ENCODE results near the gene COX4I2. TPM values are rescaled to one million over a fixed set of nuclear protein-coding genes. Genes with fewer than 3 reads are reported as not detected.

The COX4I2 gene
- total RNA-seq, 4 donors from 2014 or later = 2.1 to 14.2 (median 7.1) TPM

DNA sequence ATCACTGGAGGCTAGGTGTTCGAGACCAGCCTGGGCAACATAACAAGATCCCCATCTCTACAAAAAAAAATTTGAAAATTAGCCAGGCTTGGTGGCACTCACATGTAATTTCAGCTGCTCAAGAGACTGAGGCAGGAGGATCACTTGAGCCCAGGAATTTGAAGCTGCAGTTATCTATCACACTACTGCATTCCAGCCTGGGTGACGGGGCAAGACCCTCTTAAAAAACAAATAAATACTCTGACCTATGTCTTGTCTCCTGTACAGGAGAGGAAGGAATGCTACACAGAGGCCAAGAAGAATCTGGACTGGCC is 25.8 kb downstream of the COX4I2 start:
- no peaks in the 10 kb centered on the region for H3K9me3 ChIP-seq
- WGBS = 89% methylated on average over 2 of the region's 2 CpGs
- TF ChIP-seq, protein P1, sequence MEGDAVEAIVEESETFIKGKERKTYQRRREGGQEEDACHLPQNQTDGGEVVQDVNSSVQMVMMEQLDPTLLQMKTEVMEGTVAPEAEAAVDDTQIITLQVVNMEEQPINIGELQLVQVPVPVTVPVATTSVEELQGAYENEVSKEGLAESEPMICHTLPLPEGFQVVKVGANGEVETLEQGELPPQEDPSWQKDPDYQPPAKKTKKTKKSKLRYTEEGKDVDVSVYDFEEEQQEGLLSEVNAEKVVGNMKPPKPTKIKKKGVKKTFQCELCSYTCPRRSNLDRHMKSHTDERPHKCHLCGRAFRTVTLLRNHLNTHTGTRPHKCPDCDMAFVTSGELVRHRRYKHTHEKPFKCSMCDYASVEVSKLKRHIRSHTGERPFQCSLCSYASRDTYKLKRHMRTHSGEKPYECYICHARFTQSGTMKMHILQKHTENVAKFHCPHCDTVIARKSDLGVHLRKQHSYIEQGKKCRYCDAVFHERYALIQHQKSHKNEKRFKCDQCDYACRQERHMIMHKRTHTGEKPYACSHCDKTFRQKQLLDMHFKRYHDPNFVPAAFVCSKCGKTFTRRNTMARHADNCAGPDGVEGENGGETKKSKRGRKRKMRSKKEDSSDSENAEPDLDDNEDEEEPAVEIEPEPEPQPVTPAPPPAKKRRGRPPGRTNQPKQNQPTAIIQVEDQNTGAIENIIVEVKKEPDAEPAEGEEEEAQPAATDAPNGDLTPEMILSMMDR (IDR thresholded peaks at IDR 0.05) = no peak
- TF ChIP-seq EP300 (IDR thresholded peaks at IDR 0.05) (no peak), POLR2AphosphoS5 (IDR thresholded peaks at IDR 0.05) (no peak), POLR2A (IDR thresholded peaks at IDR 0.05; ENCODE audit: low read depth) (no peak)
- peaks cover 22 to 32% (median 28%) of the 10 kb centered on the region in 4 donors for H3K36me3 ChIP-seq
- peaks cover 60 to 69% (median 67%) of the 10 kb centered on the region in 4 donors for H3K4me1 ChIP-seq
- no peaks in the 10 kb centered on the region for H3K27me3 ChIP-seq
- peak overlapping the region; percentile 56 to 87 (median 68) for H3K27ac ChIP-seq (replicated peaks in 1 of 4)
- no peak overlapping the region for H3K4me3 ChIP-seq
- intact Hi-C loops (cut with DNase I) = no loop called here
- DNase-seq (ENCODE audit: extremely low spot score) = no peak

DNA sequence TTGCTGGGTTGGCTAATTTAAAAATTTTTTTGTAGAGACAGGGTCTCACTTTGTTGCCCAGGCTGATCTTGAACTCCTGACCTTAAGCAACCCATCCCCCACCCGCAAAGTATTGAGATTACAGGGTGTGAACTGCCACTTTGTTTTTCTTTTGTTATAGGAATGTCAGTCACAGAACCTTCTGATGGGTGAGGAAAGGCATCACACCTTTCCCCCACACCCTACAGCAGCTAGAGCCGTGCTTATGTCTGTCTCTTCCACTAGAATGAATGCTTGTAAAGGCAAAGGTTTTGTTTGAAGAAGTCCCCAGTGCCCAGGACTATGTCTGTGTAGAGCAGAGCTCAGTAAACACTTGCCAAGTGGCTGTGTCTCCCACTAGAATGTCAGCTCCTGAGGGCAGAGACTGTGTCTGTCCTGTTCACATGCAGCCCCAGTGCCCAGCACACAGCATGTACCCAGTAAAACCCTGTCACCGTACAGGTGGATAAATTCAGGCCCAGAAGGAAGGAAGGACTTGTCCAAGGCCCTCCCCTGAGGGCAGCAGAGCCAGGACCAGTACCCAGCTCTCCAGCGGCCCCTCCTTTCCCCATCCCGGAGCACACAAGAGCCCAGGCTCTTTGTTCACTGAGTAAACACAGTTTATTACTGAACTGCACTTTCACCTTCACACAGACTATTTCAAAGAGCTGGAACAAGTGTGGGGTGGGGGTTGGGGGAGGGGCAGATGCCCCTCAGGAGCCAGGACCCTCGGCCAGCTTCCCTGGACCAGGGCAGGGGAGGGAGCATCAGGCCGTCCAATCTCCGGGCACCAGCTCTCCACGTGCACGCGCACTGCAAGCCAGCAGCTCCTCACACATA is 26.4 kb downstream of the COX4I2 start:
- 52% methylated on average over 11 of the region's 11 CpGs for WGBS
- intact Hi-C loops (cut with DNase I) = no loop called here
- DNase-seq (ENCODE audit: extremely low spot score) = no peak

DNA sequence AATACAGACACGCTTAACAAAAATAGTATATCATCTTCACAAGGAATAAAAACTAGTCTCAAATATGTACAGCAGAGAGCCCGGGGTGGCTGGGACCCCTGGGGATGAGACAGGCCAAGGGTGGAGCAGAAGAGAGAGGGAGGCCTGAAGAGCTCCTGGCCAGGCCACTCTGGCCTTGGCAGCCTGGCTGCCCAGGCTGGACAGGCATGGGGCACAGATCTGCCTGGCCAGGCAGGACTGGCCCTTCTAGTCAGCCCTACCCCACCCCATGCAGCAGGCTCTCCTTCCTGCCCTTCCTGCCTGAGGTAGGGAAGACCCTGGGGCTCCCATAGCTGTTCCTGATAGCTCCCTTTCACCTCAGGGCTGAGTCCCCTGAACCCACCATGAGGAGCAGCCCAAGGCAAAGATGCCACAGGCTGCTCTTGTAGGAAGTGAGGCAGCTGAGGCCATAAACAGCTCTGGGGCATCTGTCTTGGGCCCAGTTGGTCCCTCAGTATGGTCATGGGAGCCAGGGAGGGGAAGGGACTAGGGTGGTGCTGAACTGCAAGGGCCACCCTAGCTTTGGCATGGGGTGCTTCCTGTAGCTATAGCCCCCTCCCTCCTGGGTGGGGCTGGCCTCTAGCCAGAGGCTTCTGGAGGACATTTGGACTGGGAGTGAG is 27.1 kb downstream of the COX4I2 start:
- Histone ChIP-seq H3K27me3 (no peaks in the 10 kb centered on the region), H3K36me3 (peaks cover 22 to 35% (median 29%) of the 10 kb centered on the region in 4 donors), H3K4me3 (no peak overlapping the region), H3K9me3 (no peaks in the 10 kb centered on the region), H3K4me1 (peaks cover 73 to 83% (median 80%) of the 10 kb centered on the region in 4 donors), H3K27ac (replicated peaks in 1 of 4) (peak overlapping the region; percentile 56 to 87 (median 68))
- DNase-seq (ENCODE audit: extremely low spot score) = no peak
- intact Hi-C loops (cut with DNase I) = no loop called here
- TF ChIP-seq POLR2A (IDR thresholded peaks at IDR 0.05; ENCODE audit: low read depth) = no peak
- TF ChIP-seq, protein P1 (IDR thresholded peaks at IDR 0.05) = no peak
- peak in 1 of 2 donors; percentile 16 for TF ChIP-seq POLR2AphosphoS5 (IDR thresholded peaks at IDR 0.05)
- no peak for TF ChIP-seq EP300 (IDR thresholded peaks at IDR 0.05)
- WGBS = 80% methylated on average over 2 of the region's 2 CpGs

More for the DNA sequence above, 26.4 kb downstream of the COX4I2 start:
- H3K9me3 ChIP-seq = no peaks in the 10 kb centered on the region
- H3K4me1 ChIP-seq = peaks cover 66 to 75% (median 73%) of the 10 kb centered on the region in 4 donors
- no peak for TF ChIP-seq POLR2A (IDR thresholded peaks at IDR 0.05; ENCODE audit: low read depth)
- no peak for TF ChIP-seq POLR2AphosphoS5 (IDR thresholded peaks at IDR 0.05)
- no peak for TF ChIP-seq EP300 (IDR thresholded peaks at IDR 0.05)
- TF ChIP-seq, protein P1 (IDR thresholded peaks at IDR 0.05) = no peak
- H3K4me3 ChIP-seq = no peak overlapping the region
- peaks cover 22 to 34% (median 29%) of the 10 kb centered on the region in 4 donors for H3K36me3 ChIP-seq
- peak overlapping the region; percentile 56 to 87 (median 68) for H3K27ac ChIP-seq (replicated peaks in 1 of 4)
- H3K27me3 ChIP-seq = no peaks in the 10 kb centered on the region

DNA sequence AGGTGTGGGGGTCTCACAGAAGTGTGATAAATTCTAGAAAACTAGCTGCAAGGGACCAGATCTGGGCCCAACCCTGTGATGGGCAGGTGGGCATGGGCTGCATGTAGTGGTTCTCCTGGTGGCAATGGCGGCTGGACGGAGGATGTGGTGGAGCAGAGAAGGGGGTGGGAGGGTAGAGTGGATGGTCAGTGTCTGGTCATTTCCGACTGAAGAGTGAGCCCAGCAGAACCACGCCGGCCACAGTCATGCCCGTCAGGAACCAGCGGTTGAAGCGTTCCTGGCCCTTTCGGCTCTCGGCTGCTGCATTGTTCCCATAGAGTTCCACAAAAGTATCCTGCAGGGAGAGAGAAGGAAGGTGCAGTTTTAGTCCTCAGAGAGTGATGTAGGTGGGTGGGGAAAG is 28.0 kb downstream of the COX4I2 start:
- intact Hi-C loops (cut with DNase I) = no loop called here
- peaks cover 83 to 92% (median 89%) of the 10 kb centered on the region in 4 donors for H3K4me1 ChIP-seq
- no peak overlapping the region for H3K4me3 ChIP-seq

More for the DNA sequence above, 28.0 kb downstream of the COX4I2 start:
- H3K27me3 ChIP-seq = no peaks in the 10 kb centered on the region
- H3K9me3 ChIP-seq = no peaks in the 10 kb centered on the region
- H3K27ac ChIP-seq (replicated peaks in 1 of 4) = peak overlapping the region; percentile 56 to 87 (median 68)
- DNase-seq (ENCODE audit: extremely low spot score) = no peak
- TF ChIP-seq POLR2AphosphoS5 (IDR thresholded peaks at IDR 0.05) = no peak
- TF ChIP-seq EP300 (IDR thresholded peaks at IDR 0.05) = no peak
- H3K36me3 ChIP-seq = peaks cover 22 to 35% (median 29%) of the 10 kb centered on the region in 4 donors
- 95% methylated on average over 10 of the region's 10 CpGs for WGBS

All from esophagus muscularis mucosa (tissue), 4 donors.